ENCODE data around the gene PXYLP1.

Gene PXYLP1

DNA sequence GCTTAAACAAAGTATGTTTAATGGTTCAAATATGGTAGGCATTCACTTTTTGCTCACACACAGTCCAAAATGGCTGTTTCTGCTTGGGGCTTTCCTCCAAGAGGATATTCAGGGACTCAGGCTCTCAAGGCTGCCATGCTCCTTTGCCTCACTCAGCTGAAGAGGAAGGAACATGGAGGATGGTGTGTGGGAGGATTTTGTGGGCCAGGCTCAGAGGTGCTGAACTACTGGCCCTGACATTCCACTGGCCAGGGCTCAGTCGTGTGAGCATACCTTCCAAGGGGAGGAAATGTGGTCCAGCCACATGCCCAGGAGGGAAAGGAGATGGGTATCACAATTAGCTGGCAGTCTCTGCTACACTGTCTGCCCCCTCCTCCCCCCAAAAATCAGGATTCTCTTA is 8.7 kb downstream of the PXYLP1 start:
- no peak for TF ChIP-seq CREB1 (IDR thresholded peaks at IDR 0.05; ENCODE audit: low read depth)
- TF ChIP-seq USF1 (IDR thresholded peaks at IDR 0.05): no peak
- TF ChIP-seq TAF1 (IDR thresholded peaks at IDR 0.05; ENCODE audit: low read depth): no peak
- no peak for TF ChIP-seq TCF12 (IDR thresholded peaks at IDR 0.05; ENCODE audit: low read depth)

DNA sequence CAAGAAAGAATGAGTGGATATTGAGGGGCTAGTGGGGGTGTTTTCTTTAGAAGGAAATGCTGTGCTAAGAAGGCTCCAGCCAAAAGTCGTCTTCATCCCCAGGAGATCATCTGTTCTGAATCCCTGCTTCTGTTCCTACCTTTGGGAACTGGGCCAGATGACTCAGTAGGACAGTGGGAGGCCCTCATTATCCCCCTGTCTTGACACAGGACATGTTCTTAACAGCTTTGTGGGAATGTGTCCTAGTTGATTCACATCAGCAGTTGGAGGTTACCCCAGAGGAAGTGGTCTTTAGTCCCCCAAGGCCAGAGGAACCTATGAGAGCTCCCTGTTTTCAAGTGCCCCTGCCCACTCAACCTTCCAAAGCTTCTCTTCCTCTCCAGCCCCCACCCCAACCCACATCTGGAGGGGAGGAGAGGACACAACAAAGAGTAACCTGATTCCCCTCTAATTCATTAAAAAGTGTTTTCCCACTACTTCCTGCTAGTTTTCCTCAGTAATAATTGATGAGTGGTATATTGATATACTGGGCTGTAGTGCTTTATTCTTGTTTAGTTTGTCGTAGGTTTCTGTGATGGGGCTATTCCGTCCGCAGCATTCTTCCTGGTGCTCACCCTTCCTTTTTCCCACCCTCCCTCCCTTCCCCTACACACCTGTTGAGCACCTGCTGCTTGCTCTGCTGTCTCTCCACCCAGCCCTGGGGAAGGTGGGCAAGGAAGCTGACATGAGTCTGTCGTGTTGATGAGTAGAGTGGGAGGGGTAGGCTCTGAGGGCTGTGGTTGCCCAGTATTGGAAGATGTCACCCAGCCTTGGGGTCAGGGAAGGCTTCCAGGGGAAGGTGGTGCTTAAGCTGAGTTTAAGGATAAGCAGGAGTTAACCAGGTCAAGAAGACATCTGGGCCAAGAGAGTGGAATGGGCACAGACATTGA is 9.3 kb downstream of the PXYLP1 start:
- TF ChIP-seq NFIC (IDR thresholded peaks at IDR 0.05): no peak
- TF ChIP-seq ZBTB7A (IDR thresholded peaks at IDR 0.05; ENCODE audit: low read depth): no peak
- TF ChIP-seq REST (IDR thresholded peaks at IDR 0.05; ENCODE audit: low read depth): no peak
- TF ChIP-seq TCF12 (IDR thresholded peaks at IDR 0.05; ENCODE audit: low read depth): no peak
- no peak for TF ChIP-seq CEBPB (IDR thresholded peaks at IDR 0.05)
- TF ChIP-seq EP300 (IDR thresholded peaks at IDR 0.05; ENCODE audit: borderline replicate concordance): no peak

- TF ChIP-seq TEAD4 (IDR thresholded peaks at IDR 0.05): no peak
- no peak for TF ChIP-seq MAX (IDR thresholded peaks at IDR 0.05)
These were observed 10.2 kb downstream of the PXYLP1 start for GRCh38 chr3:141241616-141242376.

- TF ChIP-seq MAX (IDR thresholded peaks at IDR 0.05) (no peak), EP300 (IDR thresholded peaks at IDR 0.05; ENCODE audit: borderline replicate concordance) (no peak), CEBPB (IDR thresholded peaks at IDR 0.05) (no peak), TAF1 (IDR thresholded peaks at IDR 0.05; ENCODE audit: low read depth) (no peak), FOXM1 (IDR thresholded peaks at IDR 0.05; ENCODE audit: borderline replicate concordance, low read depth) (no peak), YY1 (IDR thresholded peaks at IDR 0.05; ENCODE audit: low read depth) (no peak), ZBTB7A (IDR thresholded peaks at IDR 0.05; ENCODE audit: low read depth) (no peak), NFIC (IDR thresholded peaks at IDR 0.05) (no peak), REST (IDR thresholded peaks at IDR 0.05; ENCODE audit: low read depth) (no peak), RAD21 (IDR thresholded peaks at IDR 0.05; ENCODE audit: low read depth) (no peak), TCF12 (IDR thresholded peaks at IDR 0.05; ENCODE audit: low read depth) (no peak), EGR1 (IDR thresholded peaks at IDR 0.05) (no peak), CREB1 (IDR thresholded peaks at IDR 0.05; ENCODE audit: low read depth) (no peak)
These were observed 10.9 kb downstream of the PXYLP1 start for GRCh38 chr3:141242377-141243092.

DNA sequence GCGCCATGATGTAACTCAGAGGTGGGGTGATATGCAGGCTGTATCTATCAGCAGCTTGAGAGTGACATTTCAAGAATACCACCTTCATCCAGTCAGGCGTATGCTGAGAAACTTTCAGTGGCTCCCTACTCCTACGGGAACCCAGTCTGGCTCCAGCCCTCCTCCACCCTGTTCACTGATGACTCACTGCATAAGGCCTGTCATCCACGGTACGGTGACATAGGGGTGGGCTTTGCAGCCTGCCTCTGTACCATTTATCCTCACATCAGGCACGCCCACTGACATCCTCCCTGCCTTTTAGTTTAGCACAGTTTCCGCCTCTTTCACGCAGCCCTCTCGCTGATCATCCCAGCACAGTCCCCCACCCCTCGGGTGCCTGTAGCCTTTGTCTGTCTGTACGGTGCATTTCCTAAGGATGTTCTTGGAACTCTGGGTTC is 11.7 kb downstream of the PXYLP1 start:
- TF ChIP-seq NFIC (IDR thresholded peaks at IDR 0.05): no peak
- no peak for TF ChIP-seq TCF12 (IDR thresholded peaks at IDR 0.05; ENCODE audit: low read depth)
- TF ChIP-seq ZBTB7A (IDR thresholded peaks at IDR 0.05; ENCODE audit: low read depth): no peak
- no peak for TF ChIP-seq CREB1 (IDR thresholded peaks at IDR 0.05; ENCODE audit: low read depth)
- TF ChIP-seq EGR1 (IDR thresholded peaks at IDR 0.05): no peak
- no peak for TF ChIP-seq YY1 (IDR thresholded peaks at IDR 0.05; ENCODE audit: low read depth)
- no peak for TF ChIP-seq CEBPB (IDR thresholded peaks at IDR 0.05)
- no peak for TF ChIP-seq USF1 (IDR thresholded peaks at IDR 0.05)
- no peak for TF ChIP-seq REST (IDR thresholded peaks at IDR 0.05; ENCODE audit: low read depth)
- TF ChIP-seq EP300 (IDR thresholded peaks at IDR 0.05; ENCODE audit: borderline replicate concordance): no peak
- TF ChIP-seq TEAD4 (IDR thresholded peaks at IDR 0.05): no peak
- no peak for TF ChIP-seq RAD21 (IDR thresholded peaks at IDR 0.05; ENCODE audit: low read depth)
- no peak for TF ChIP-seq FOXM1 (IDR thresholded peaks at IDR 0.05; ENCODE audit: borderline replicate concordance, low read depth)
